NCI-H2171 treated with DMSO at 0.1 percent for 48 hours (cell line): ENCODE results near the gene FBXL7.
A peak's percentile ranks its signal among the peaks of the same experiment; 100 is the strongest.

Experiments used
- DNase-seq: peaks from one replicate; lab custom pipeline; 2025; lab: John Stamatoyannopoulos, UW

Gene FBXL7

GRCh38 chr5:15502208-15502607, 2.2 kb downstream of the FBXL7 start:
- no peak for DNase-seq

GRCh38 chr5:15506146-15506545, 6.2 kb downstream of the FBXL7 start:
- no peak for DNase-seq

GRCh38 chr5:15506897-15507296, 6.9 kb downstream of the FBXL7 start:
- DNase-seq = no peak

- DNase-seq = no peak
These were observed 10.1 kb downstream of the FBXL7 start for GRCh38 chr5:15510092-15510491.

GRCh38 chr5:15510831-15511230, 10.9 kb downstream of the FBXL7 start:
- DNase-seq = no peak

GRCh38 chr5:15513431-15513830, 13.5 kb downstream of the FBXL7 start:
- DNase-seq = no peak

GRCh38 chr5:15513911-15514310, 13.9 kb downstream of the FBXL7 start:
- no peak for DNase-seq

GRCh38 chr5:15515229-15515628, 15.2 kb downstream of the FBXL7 start:
- no peak for DNase-seq

- DNase-seq = no peak
These were observed 16.5 kb downstream of the FBXL7 start for GRCh38 chr5:15516486-15516885.

- no peak for DNase-seq
These were observed 18.8 kb downstream of the FBXL7 start for GRCh38 chr5:15518786-15519185.

- no peak for DNase-seq
These were observed 20.9 kb downstream of the FBXL7 start for GRCh38 chr5:15520856-15521255.

GRCh38 chr5:15521381-15522186, 21.6 kb downstream of the FBXL7 start:
- no peak for DNase-seq

GRCh38 chr5:15522187-15522520, 22.2 kb downstream of the FBXL7 start:
- DNase-seq = no peak

- DNase-seq = no peak
These were observed 24.7 kb downstream of the FBXL7 start for GRCh38 chr5:15524712-15525111.

- DNase-seq = no peak
These were observed 25.8 kb downstream of the FBXL7 start for GRCh38 chr5:15525703-15526275.

- no peak for DNase-seq
These were observed 26.4 kb downstream of the FBXL7 start for GRCh38 chr5:15526413-15526812.

GRCh38 chr5:15528476-15528875, 28.5 kb downstream of the FBXL7 start:
- DNase-seq = no peak

- DNase-seq = no peak
These were observed 29.0 kb downstream of the FBXL7 start for GRCh38 chr5:15529013-15529412.

- no peak for DNase-seq
These were observed 29.8 kb downstream of the FBXL7 start for GRCh38 chr5:15529821-15530220.

- DNase-seq = no peak
These were observed 33.3 kb downstream of the FBXL7 start for GRCh38 chr5:15533129-15533893.

GRCh38 chr5:15535938-15536337, 36.0 kb downstream of the FBXL7 start:
- no peak for DNase-seq

- peak; percentile 11 for DNase-seq
These were observed 38.5 kb downstream of the FBXL7 start for GRCh38 chr5:15538516-15538915.

GRCh38 chr5:15539951-15540350, 40.0 kb downstream of the FBXL7 start:
- DNase-seq = no peak
